HG02759 (cell line): Measurements from ENCODE around the gene TMEM263.
A peak's percentile ranks its signal among the peaks of the same experiment; 100 is the strongest.
"Not testable (repeated sequence)": the region's sequence is repeated elsewhere in the genome, so short reads cannot be mapped to it uniquely, and the experiment has no call there.

Experiments used
- ATAC-seq: cut with Tn5 transposase; IDR thresholded peaks from one replicate; pipeline ENCODE4 v1.9.1; 2021; ENCODE audit warnings: mild to moderate bottlenecking, moderate library complexity; ENCODE audit not compliant: unreplicated experiment

TMEM263 gene

DNA sequence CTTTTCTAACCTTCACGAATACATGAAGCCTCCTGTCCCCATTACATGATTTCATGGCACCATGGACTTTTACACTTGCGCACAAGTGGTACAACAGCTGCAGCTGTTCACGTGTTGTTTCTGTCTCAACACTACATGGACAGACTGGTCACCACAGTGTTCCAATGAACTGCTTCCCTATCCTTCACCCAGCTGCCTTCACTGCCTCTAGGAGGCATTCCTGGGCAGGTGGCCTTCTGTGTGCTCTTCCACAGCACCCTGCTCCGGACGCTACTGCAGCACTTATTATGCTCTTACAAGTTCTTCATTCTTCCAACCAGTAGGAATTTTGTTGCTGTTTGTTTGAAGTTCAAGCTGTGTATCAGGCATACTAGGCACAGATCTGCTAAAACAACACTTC is 29.8 kb downstream of the TMEM263 start:
- no peak for ATAC-seq

GRCh38 chr12:106986135-106986534 is 30.4 kb downstream of the TMEM263 start:
- no peak for ATAC-seq

- peak; percentile 93 for ATAC-seq
Measured at GRCh38 chr12:106986625-106987389, 31.1 kb downstream of the TMEM263 start, which contains the start of gene MTERF2. MTERF2 (minus strand) TSS chr12:106987146; CDS start chr12:106978714, 8,432 bp downstream.

DNA sequence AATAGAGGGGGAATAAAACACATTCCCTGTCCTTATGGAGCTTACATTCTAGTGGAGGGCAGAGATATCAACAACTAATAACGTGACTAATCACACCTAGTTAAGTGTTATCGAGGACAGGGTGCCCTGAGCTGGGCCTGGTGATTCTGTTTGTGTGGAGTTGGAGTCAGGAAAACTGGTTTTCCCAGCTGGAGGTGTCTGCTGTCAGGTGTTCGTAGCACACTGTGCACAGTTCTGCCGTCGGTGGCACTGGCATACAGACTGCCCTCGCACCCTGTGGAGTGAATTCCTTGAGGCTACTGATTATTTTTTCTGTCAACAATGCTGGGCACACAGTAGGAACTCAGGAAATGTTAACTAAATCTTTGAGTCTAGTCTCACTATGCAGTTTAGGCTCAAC is 32.1 kb downstream of the TMEM263 start:
- no peak for ATAC-seq

DNA sequence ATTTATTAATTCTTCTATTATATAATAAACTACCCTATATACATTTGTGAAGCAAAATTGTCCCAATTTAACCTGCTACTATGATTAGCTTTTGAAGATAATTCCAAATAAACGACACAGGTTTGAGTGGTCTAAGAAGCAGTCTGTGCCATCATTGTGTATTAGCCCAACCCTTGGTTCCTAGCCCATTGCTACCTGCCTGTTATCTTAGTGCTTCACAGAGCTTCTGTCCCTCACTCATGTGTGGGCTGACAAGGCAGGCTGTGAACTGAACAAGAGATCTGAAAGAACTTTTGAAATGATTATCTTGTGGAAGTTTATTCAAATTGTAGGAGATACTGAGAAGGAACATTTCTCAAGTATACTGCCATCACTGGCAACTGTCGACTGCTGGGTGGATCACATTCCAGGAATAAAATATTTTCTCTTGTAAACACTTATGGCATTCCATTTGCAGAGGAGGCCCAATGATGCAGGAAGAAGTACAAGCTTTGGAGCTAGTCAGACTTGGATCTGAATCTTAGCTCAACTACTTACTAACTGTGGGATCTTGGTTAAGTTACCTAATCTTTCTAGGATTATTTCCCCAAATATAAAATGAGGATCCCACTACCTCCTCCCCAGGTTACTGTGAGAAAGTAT is 39.0 kb downstream of the TMEM263 start:
- no peak for ATAC-seq

DNA sequence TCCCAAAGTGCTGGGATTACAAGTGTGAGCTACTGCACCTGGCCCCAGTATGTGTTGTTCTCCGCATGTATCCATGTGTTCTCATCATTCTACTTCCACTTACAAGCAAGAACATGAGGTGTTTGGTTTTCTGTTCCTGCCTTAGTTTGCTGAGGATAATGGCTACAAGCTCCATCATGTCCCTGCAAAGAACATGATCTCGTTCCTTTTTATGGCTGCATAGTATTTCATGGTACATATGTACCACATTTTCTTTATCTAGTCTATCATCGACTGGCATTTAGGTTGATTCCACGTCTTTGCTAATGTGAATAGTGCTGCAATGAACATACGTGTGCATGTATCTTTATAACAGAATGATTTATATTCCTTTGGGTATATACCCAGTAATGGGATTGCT is 40.4 kb downstream of the TMEM263 start:
- not testable (repeated sequence) for ATAC-seq

GRCh38 chr12:106997916-106998315 is 42.2 kb downstream of the TMEM263 start:
- ATAC-seq: no peak

GRCh38 chr12:106999446-106999845 is 43.7 kb downstream of the TMEM263 start:
- ATAC-seq: no peak

DNA sequence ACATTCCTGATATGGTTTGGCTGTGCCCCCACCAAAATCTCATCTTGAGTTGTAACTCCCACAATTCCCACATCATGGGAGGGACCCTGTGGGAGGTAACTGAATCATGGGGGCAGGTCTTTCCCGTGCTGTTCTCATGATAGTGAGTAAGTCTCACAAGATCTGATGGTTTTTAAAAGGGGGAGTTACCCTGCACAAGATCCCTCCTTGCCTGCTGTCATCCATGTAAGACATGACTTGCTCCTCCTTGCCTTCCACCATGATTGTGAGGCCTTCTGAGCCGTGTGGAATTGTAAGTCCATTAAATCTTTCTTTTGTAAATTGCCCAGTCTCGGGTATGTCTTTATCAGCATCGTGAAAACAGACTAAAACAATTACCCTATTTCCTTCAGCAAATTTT is 47.0 kb downstream of the TMEM263 start:
- ATAC-seq: not testable (repeated sequence)

DNA sequence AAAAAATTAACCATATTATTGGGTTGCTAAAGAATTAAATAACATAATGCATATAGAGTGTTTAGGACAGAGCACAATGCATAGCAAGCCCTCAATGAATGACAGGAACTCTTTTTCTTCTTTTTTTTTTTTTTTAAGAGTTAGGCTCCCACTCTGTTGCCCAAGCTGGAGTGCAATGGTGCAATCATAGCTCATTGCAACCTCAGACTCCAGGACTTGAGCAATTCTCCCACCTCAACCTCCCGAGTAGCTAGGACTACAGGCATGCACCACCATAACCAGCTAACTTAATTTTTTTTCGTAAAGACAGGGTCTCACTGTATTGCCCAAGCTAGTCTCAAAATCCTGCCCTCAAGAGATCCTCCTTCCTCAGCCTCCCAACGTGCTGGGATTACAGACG is 51.7 kb downstream of the TMEM263 start:
- no peak for ATAC-seq

GRCh38 chr12:107011519-107011918 is 55.8 kb downstream of the TMEM263 start:
- ATAC-seq: no peak

GRCh38 chr12:107012736-107013425 is 57.2 kb downstream of the TMEM263 start:
- ATAC-seq: no peak

GRCh38 chr12:107014055-107014454 is 58.3 kb downstream of the TMEM263 start:
- ATAC-seq: no peak

GRCh38 chr12:107017042-107017441 is 61.3 kb downstream of the TMEM263 start:
- no peak for ATAC-seq

DNA sequence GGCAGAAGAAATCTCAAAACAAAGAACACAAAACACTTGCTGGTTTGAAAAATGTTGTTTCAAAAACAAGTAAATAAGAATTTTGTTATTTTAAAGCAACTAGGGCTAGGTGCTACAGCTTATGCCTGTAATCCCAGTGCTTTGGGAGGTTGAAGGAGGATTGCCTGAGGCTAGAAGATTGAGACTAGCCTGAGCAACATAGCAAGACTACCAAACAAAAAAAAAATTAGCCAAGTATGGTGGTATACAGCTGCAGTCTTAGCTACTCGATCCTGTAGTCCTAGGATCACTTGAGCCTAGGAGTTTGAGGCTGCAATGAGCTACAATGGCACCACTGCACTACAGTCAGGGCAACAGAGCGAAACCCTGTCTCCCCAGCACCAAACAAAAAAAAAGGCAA is 63.8 kb downstream of the TMEM263 start:
- no peak for ATAC-seq
